Stimulated activated CD8-positive, alpha-beta memory T cell treated with anti-CD3 and anti-CD28 coated beads, Interleukin-12 subunit alpha, Interleukin-12 subunit beta, amount 100 ng/mL, for 24 hours (primary cell): ENCODE data around the gene SIPA1L3.

ENCODE experiments used
- DNase-seq: peaks from one replicate; pipeline ENCODE4 v3.0.0-alpha.2; 2020; ENCODE audit errors: extremely low read depth

The SIPA1L3 gene

GRCh38 chr19:37977391-37977790 is 70.4 kb downstream of the SIPA1L3 start:
- DNase-seq, result no peak

- DNase-seq, result no peak
Observed at GRCh38 chr19:37977992-37978391, 71.0 kb downstream of the SIPA1L3 start.

GRCh38 chr19:37979547-37980082 is 72.6 kb downstream of the SIPA1L3 start:
- DNase-seq, result no peak

GRCh38 chr19:37980419-37981170 is 73.6 kb downstream of the SIPA1L3 start:
- no peak for DNase-seq

GRCh38 chr19:37981785-37982475 is 74.9 kb downstream of the SIPA1L3 start:
- no peak for DNase-seq

GRCh38 chr19:37982655-37983054 is 75.6 kb downstream of the SIPA1L3 start:
- no peak for DNase-seq

- DNase-seq, result no peak
Observed at GRCh38 chr19:37983153-37983552, 76.1 kb downstream of the SIPA1L3 start.

- no peak for DNase-seq
Observed at GRCh38 chr19:37983916-37984315, 76.9 kb downstream of the SIPA1L3 start.

GRCh38 chr19:37986048-37986750 is 79.2 kb downstream of the SIPA1L3 start:
- no peak for DNase-seq

GRCh38 chr19:37987356-37988332 is 80.6 kb downstream of the SIPA1L3 start:
- no peak for DNase-seq

GRCh38 chr19:37988758-37989635 is 82.0 kb downstream of the SIPA1L3 start:
- no peak for DNase-seq

- DNase-seq, result no peak
Observed at GRCh38 chr19:37989855-37990254, 82.8 kb downstream of the SIPA1L3 start.

GRCh38 chr19:37990362-37990761 is 83.4 kb downstream of the SIPA1L3 start:
- no peak for DNase-seq

GRCh38 chr19:37991176-37991835 is 84.3 kb downstream of the SIPA1L3 start:
- DNase-seq, result no peak

GRCh38 chr19:37991841-37992248 is 84.8 kb downstream of the SIPA1L3 start:
- DNase-seq, result no peak

GRCh38 chr19:37992761-37993160 is 85.8 kb downstream of the SIPA1L3 start:
- DNase-seq, result no peak

- DNase-seq, result no peak
Observed at GRCh38 chr19:37994823-37995130, 87.8 kb downstream of the SIPA1L3 start.

- no peak for DNase-seq
Observed at GRCh38 chr19:37995346-37995745, 88.3 kb downstream of the SIPA1L3 start.

- DNase-seq, result no peak
Observed at GRCh38 chr19:37997911-37998344, 90.9 kb downstream of the SIPA1L3 start.

GRCh38 chr19:37998801-37999308 is 91.8 kb downstream of the SIPA1L3 start:
- DNase-seq, result no peak
